Endodermal cell (in vitro differentiated cells): ENCODE measurements around the gene STXBP3. TPM values are rescaled to one million over a fixed set of nuclear protein-coding genes. Genes with fewer than 3 reads are reported as not detected.

Experiments
- DNase-seq: peaks from one replicate; pipeline ENCODE4 v3.0.0-alpha.2; 2017
- H3K27ac ChIP-seq: 2 replicates; pipeline ENCODE4 v1.5.1; 2013; ENCODE audit warnings: mild to moderate bottlenecking, low read depth, low read length, moderate library complexity
- H3K27me3 ChIP-seq: 2 replicates; pipeline ENCODE4 v1.6.1; 2013; ENCODE audit warnings: mild to moderate bottlenecking, low read length, moderate library complexity; ENCODE audit not compliant: insufficient read depth, control insufficient read depth, poor library complexity, severe bottlenecking
- H3K36me3 ChIP-seq: 2 replicates; pipeline ENCODE4 v1.7.0; 2013; ENCODE audit warnings: mild to moderate bottlenecking, low read length, moderate library complexity; ENCODE audit not compliant: control insufficient read depth, insufficient read depth
- H3K4me1 ChIP-seq: one replicate; pipeline ENCODE4 v1.7.0; 2013; ENCODE audit warnings: low read length; ENCODE audit not compliant: control insufficient read depth, insufficient read depth
- H3K4me3 ChIP-seq: 2 replicates; pipeline ENCODE4 v1.5.1; 2013; ENCODE audit warnings: mild to moderate bottlenecking, low read length, moderate library complexity
- H3K9ac ChIP-seq: 2 replicates; pipeline ENCODE4 v1.6.1; 2013; ENCODE audit warnings: mild to moderate bottlenecking, low read length, moderate library complexity; ENCODE audit not compliant: poor library complexity, severe bottlenecking; ENCODE audit errors: extremely low read depth
- H3K9me3 ChIP-seq: 2 replicates; pipeline ENCODE4 v1.6.1; 2013; ENCODE audit warnings: mild to moderate bottlenecking, low read length, moderate library complexity; ENCODE audit not compliant: control insufficient read depth
- H3K27ac Mint-ChIP-seq: 2 replicates; pipeline ENCODE4 v1.8.0; 2020; ENCODE audit warnings: mixed read lengths
- H3K27me3 Mint-ChIP-seq: 2 replicates; pipeline ENCODE4 v1.8.0; 2021; ENCODE audit warnings: mild to moderate bottlenecking, mixed read lengths; ENCODE audit not compliant: insufficient read depth
- H3K36me3 Mint-ChIP-seq: 2 replicates; pipeline ENCODE4 v1.8.0; 2020; ENCODE audit warnings: low read depth, mixed read lengths
- H3K4me1 Mint-ChIP-seq: 2 replicates; pipeline ENCODE4 v1.8.0; 2020; ENCODE audit warnings: mixed read lengths
- H3K4me3 Mint-ChIP-seq: 2 replicates; pipeline ENCODE4 v1.8.0; 2020; ENCODE audit warnings: mild to moderate bottlenecking, moderate library complexity, mixed read lengths
- H3K9me3 Mint-ChIP-seq: 2 replicates; pipeline ENCODE4 v1.8.0; 2020; ENCODE audit warnings: mild to moderate bottlenecking, mixed read lengths
- WGBS, 2 experiments: methylation state at CpG; one replicate each; pipeline versions ENCODE4 v1.1.5 to v1.1.7; 2013; ENCODE audit warnings: missing lambda C conversion rate in 2 of 2, mixed read lengths in 1 of 2; ENCODE audit not compliant: insufficient coverage in 1 of 2, insufficient read length in 1 of 2; 5-methylcytosine and 5-hydroxymethylcytosine counted together
- total RNA-seq, 2 donors: library from RNA; stranded (reverse); fragmentation: NEBNext Ultra II Directional in 1 of 2; extraction: Animal tissue kit (Norgen Biotek cat#: 25700) in 1 of 2; gene quantifications; 2 replicates in 1 of 2; 3 replicates in 1 of 2; pipeline ENCODE4 v1.2.1, GENCODE V29; 2021
- TF ChIP-seq, protein P1 (sequence below): fragments of 200-600 bp; sonication (generic); conservative IDR thresholded peaks from 2 replicates; pipeline ENCODE4 v1.5.0; 2021; ENCODE audit warnings: antibody characterized with exemption, mild to moderate bottlenecking

The STXBP3 gene
- total RNA-seq, 2 donors from 2014 or later: 37.4 to 38.5 TPM

DNA sequence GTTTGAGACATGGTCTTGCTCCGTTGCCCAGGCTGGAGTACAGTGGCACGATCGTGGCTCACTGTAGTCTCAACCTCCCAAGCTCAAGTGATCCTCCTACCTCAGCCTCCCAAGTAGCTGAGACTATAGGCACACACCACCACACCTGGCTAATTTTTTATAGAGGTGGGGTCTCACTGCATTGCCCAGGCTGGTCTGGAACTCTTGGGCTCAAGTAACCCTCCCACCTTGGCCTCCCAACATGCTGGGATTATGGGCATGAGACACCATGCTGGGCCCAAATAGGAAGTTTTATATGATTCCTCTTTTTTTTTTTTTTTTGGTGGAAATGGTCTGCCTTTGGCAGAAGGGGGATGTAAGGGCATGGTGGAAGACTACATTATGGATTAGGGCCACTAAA lies 39.8 kb upstream of the STXBP3 start:
- 87 to 94% methylated on average over 3 of the region's 3 CpGs for WGBS, 2 experiments
- no peak overlapping the region for H3K4me3 ChIP-seq
- Mint-ChIP-seq H3K27me3 (no peaks in the 10 kb centered on the region), H3K4me3 (no peak overlapping the region), H3K9me3 (no peaks in the 10 kb centered on the region), H3K36me3 (peaks cover 7% of the 10 kb centered on the region), H3K27ac (no peak overlapping the region), H3K4me1 (no peaks in the 10 kb centered on the region)
- H3K4me1 ChIP-seq: no peaks in the 10 kb centered on the region
- DNase-seq: no peak
- peaks cover 8% of the 10 kb centered on the region for H3K36me3 ChIP-seq
- no peak overlapping the region for H3K27ac ChIP-seq
- no peaks in the 10 kb centered on the region for H3K27me3 ChIP-seq
- TF ChIP-seq, protein P1, sequence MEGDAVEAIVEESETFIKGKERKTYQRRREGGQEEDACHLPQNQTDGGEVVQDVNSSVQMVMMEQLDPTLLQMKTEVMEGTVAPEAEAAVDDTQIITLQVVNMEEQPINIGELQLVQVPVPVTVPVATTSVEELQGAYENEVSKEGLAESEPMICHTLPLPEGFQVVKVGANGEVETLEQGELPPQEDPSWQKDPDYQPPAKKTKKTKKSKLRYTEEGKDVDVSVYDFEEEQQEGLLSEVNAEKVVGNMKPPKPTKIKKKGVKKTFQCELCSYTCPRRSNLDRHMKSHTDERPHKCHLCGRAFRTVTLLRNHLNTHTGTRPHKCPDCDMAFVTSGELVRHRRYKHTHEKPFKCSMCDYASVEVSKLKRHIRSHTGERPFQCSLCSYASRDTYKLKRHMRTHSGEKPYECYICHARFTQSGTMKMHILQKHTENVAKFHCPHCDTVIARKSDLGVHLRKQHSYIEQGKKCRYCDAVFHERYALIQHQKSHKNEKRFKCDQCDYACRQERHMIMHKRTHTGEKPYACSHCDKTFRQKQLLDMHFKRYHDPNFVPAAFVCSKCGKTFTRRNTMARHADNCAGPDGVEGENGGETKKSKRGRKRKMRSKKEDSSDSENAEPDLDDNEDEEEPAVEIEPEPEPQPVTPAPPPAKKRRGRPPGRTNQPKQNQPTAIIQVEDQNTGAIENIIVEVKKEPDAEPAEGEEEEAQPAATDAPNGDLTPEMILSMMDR: no peak
- no peaks in the 10 kb centered on the region for H3K9me3 ChIP-seq
- H3K9ac ChIP-seq: no peak overlapping the region

DNA sequence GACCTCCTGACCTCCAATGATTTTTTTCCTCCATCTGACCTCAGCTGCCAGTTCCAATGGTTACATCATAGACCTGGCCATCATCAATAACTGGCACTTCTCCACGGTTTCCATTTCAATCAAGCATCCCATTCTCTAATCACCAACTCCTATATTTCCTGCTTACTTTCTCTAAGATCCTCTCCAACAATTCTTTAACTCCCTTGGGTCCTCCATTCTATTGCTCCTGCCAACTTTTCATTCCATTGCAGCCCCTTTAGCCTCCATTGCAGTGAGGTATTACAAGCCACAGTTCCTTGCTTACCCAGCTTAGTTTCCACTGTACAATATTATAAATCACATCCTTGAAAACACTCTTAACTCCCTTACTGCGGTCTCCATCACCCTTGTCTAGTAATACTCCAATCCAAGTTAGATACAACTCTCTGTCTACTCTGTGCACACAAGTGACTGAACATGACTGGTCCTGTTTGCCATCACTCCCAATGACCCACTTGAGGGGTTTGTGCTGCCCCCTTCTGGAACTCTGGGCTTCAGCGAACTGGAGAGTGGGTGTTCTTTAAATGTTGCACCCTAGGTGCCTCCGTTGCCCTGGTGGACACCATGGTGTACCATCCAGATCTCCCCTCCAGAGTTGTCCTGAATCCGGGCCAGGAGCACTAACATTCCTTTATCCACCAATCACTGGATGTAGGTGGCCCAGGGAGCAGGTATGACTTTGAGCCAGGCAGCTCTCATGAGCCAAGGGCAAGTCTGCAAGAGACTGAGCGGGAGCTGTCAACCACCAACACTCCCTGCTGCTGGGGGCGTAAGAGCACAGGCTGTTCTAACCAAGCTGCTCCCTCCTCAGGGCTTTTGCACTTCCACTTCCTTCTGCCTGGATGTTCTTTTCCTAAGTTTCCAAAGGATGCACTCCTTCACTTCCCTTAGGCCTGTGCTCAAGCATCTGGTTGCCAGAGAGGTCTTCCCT lies 37.5 kb upstream of the STXBP3 start:
- Mint-ChIP-seq H3K9me3 (no peaks in the 10 kb centered on the region), H3K36me3 (no peaks in the 10 kb centered on the region), H3K4me1 (no peaks in the 10 kb centered on the region), H3K27ac (no peak overlapping the region), H3K27me3 (no peaks in the 10 kb centered on the region), H3K4me3 (no peak overlapping the region)
- TF ChIP-seq, protein P1: peak; percentile 82
- peak; percentile 85 for DNase-seq
- no peak overlapping the region for H3K27ac ChIP-seq
- H3K9ac ChIP-seq: no peak overlapping the region
- H3K27me3 ChIP-seq: no peaks in the 10 kb centered on the region
- no peaks in the 10 kb centered on the region for H3K4me1 ChIP-seq
- H3K36me3 ChIP-seq: no peaks in the 10 kb centered on the region
- no peaks in the 10 kb centered on the region for H3K9me3 ChIP-seq
- H3K4me3 ChIP-seq: no peak overlapping the region
- 78 to 82% methylated on average over 3 to 7 of the region's 7 CpGs for WGBS, 2 experiments

DNA sequence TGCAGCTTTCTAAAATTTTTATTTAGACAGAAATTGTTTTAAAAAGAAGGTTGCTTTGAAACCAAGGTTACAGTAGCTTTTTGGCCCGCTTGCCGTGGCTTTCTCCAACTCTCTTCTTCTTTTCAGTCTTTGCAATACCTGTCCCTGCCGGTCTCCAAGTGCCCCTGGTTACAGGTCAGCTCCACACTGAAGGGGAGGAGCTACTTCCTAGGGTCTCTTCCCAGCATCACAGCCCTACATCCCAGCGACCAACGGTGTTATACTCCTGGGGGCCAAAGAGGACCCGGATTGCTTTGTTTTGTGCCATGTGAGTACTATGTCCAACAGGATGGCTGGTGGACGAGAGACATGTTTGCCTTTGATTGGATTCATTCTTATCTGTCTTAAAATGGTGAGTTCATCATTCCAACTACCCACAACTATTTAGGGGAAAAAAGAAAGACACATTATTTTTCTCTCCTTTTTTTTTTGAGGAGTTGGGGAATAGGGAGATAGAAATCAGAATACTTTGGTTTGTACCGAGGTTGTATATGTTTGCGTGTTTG lies 33.8 kb upstream of the STXBP3 start, which contains the start of gene FNDC7:
TSS of gene FNDC7 (plus strand) at position 303 of the 545 bp plus-strand sequence. CDS start at position 329, 26 bp downstream.
- Histone ChIP-seq H3K4me1 (no peaks in the 10 kb centered on the region), H3K4me3 (no peak within 1 kb of the TSS), H3K27ac (no peak within 1 kb of the TSS), H3K9ac (no peak within 1 kb of the TSS), H3K9me3 (no peaks in the 10 kb centered on the region), H3K36me3 (no peaks in the 10 kb centered on the region), H3K27me3 (no peaks in the 10 kb centered on the region)
- no peaks in the 10 kb centered on the region for H3K4me1 Mint-ChIP-seq
- no peak within 1 kb of the TSS for H3K4me3 Mint-ChIP-seq
- no peak within 1 kb of the TSS for H3K27ac Mint-ChIP-seq
- TF ChIP-seq, protein P1: no peak
- H3K27me3 Mint-ChIP-seq: no peaks in the 10 kb centered on the region
- H3K36me3 Mint-ChIP-seq: no peaks in the 10 kb centered on the region
- WGBS, 2 experiments: 46 to 70% methylated on average over 3 to 7 of the region's 9 CpGs
- peak; percentile 76 for DNase-seq
- H3K9me3 Mint-ChIP-seq: no peaks in the 10 kb centered on the region
